Forelimb muscle (tissue), 1 donor: ENCODE measurements around the gene LPXN. TPM values are rescaled to one million over a fixed set of nuclear protein-coding genes. Genes with fewer than 3 reads are reported as not detected.

Source experiments
- DNase-seq: peaks from one replicate; pipeline ENCODE4 v3.0.0-alpha.2; 2013; ENCODE audit warnings: low read depth
- polyA plus RNA-seq: library from polyadenylated mRNA; unstranded; fragments of 120-200 nt; gene quantifications from one replicate; pipeline ENCODE4 v1.2.1, GENCODE V29; 2013; ENCODE audit not compliant: insufficient read length

The LPXN gene
- 3.8 TPM for polyA plus RNA-seq

GRCh38 chr11:58575377-58576020, at the start of gene LPXN:
Gene LPXN (minus strand): TSS chr11:58575856. CDS start chr11:58575772, 84 bp downstream.
- no peak for DNase-seq

GRCh38 chr11:58625086-58625485, 49.4 kb upstream of the LPXN start:
- DNase-seq = no peak

- DNase-seq = no peak
Measured at GRCh38 chr11:58622344-58622743, 46.7 kb upstream of the LPXN start, which contains the start of gene CNTF. Gene CNTF (plus strand): TSS chr11:58622665. CDS start chr11:58622753, 88 bp downstream.

GRCh38 chr11:58621586-58622262, 46.1 kb upstream of the LPXN start:
- no peak for DNase-seq

- no peak for DNase-seq
Measured at GRCh38 chr11:58617976-58618557, 42.4 kb upstream of the LPXN start.

- DNase-seq = no peak
Measured at GRCh38 chr11:58616594-58616993, 40.9 kb upstream of the LPXN start.

- no peak for DNase-seq
Measured at GRCh38 chr11:58615559-58615958, 39.9 kb upstream of the LPXN start.

- no peak for DNase-seq
Measured at GRCh38 chr11:58613228-58613627, 37.6 kb upstream of the LPXN start.

- no peak for DNase-seq
Measured at GRCh38 chr11:58609723-58610122, 34.1 kb upstream of the LPXN start.

- DNase-seq = no peak
Measured at GRCh38 chr11:58608331-58608730, 32.7 kb upstream of the LPXN start.

GRCh38 chr11:58606930-58607714, 31.5 kb upstream of the LPXN start:
- DNase-seq = no peak

GRCh38 chr11:58600510-58600909, 24.9 kb upstream of the LPXN start:
- DNase-seq = no peak

- no peak for DNase-seq
Measured at GRCh38 chr11:58597486-58598144, 22.0 kb upstream of the LPXN start.

GRCh38 chr11:58596621-58597020, 21.0 kb upstream of the LPXN start:
- no peak for DNase-seq

- DNase-seq = no peak
Measured at GRCh38 chr11:58594826-58595225, 19.2 kb upstream of the LPXN start.

GRCh38 chr11:58592760-58593472, 17.3 kb upstream of the LPXN start:
- no peak for DNase-seq

GRCh38 chr11:58591659-58592058, 16.0 kb upstream of the LPXN start:
- DNase-seq = no peak

- DNase-seq = no peak
Measured at GRCh38 chr11:58586998-58587397, 11.3 kb upstream of the LPXN start.

- DNase-seq = no peak
Measured at GRCh38 chr11:58582437-58582836, 6.8 kb upstream of the LPXN start.

GRCh38 chr11:58580311-58580710, 4.7 kb upstream of the LPXN start:
- DNase-seq = no peak
